Bladder microvascular endothelial cell (primary cell): ENCODE results near the gene KLF3. TPM values are rescaled to one million over a fixed set of nuclear protein-coding genes. Genes with fewer than 3 reads are reported as not detected.

Source experiments
- total RNA-seq: library from RNA; depleted of rRNA; stranded (reverse); fragments of >200 nt; gene quantifications from 2 replicates; pipeline ENCODE4 v1.2.3, GENCODE V29; 2014

KLF3 gene
- total RNA-seq, result 18.3 and 44.4 TPM in 2 replicates

GRCh38 chr4:38663801-38664705, at the start of gene KLF3:
Gene KLF3 (plus strand): TSS chr4:38664199. CDS start chr4:38680626, 16,427 bp downstream.

Other genes with a start within 250 kb of the KLF3 start
- not detected in 2 replicates for gene TLR10, start 118.8 kb downstream of the KLF3 start, total RNA-seq
- gene TLR1, start 140.6 kb downstream of the KLF3 start, total RNA-seq, result 0.97 and 1.7 TPM in 2 replicates
- gene TLR6, start 192.6 kb downstream of the KLF3 start, total RNA-seq, result 0.31 and 0.81 TPM in 2 replicates
- 67.8 and 112 TPM in 2 replicates for gene FAM114A1, start 203.6 kb downstream of the KLF3 start, total RNA-seq